Sigmoid colon (tissue), 4 donors: ENCODE results near the gene MOGAT2.

Source experiments
- EP300 ChIP-seq, 4 donors: sonication (generic); formaldehyde crosslinking; IDR thresholded peaks; one replicate each; pipeline ENCODE4 v1.6.1; 2017; ENCODE audit warnings: antibody characterized with exemption in 4 of 4
- POLR2A ChIP-seq, 2 donors: fragments of 450-650 bp; IDR thresholded peaks; one replicate each; pipeline ENCODE4 v1.6.1; 2016; ENCODE audit warnings: antibody characterized with exemption in 2 of 2, mild to moderate bottlenecking in 2 of 2, moderate library complexity in 2 of 2
- POLR2AphosphoS5 ChIP-seq, 4 donors: sonication (generic); formaldehyde crosslinking; IDR thresholded peaks; one replicate each; pipeline ENCODE4 v1.6.1; 2017; ENCODE audit warnings: antibody characterized with exemption in 4 of 4
- TF ChIP-seq, protein P1 (sequence below), 4 experiments: fragments of 450-650 bp in 3 of 4; fragments of 200-600 bp in 1 of 4; IDR thresholded peaks; one replicate each; pipeline ENCODE4 v1.5.1; 2016 to 2019; ENCODE audit warnings: antibody characterized with exemption in 4 of 4, mild to moderate bottlenecking in 3 of 4, moderate library complexity in 2 of 4

DNA sequence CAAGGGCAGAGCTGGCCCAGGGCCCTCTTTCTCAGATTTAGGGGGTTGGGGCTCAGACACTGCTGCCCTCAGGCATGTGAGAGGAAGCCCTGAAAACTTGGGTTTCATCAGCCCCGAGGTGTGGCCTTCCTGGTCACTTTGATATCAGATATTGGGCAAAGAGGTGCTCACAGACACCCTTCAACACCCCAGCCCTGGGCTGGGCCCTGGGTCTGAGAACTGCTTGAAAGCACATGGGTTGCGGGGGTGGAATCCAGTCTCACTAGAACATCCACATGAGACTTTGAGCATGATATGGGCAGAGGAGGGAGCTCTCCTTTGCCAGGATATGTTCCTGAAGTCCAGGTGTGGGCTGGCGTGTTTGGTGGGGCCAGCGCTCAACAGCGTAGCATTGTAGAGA, 61.3 kb downstream of the MOGAT2 start:
- TF ChIP-seq, protein P1, sequence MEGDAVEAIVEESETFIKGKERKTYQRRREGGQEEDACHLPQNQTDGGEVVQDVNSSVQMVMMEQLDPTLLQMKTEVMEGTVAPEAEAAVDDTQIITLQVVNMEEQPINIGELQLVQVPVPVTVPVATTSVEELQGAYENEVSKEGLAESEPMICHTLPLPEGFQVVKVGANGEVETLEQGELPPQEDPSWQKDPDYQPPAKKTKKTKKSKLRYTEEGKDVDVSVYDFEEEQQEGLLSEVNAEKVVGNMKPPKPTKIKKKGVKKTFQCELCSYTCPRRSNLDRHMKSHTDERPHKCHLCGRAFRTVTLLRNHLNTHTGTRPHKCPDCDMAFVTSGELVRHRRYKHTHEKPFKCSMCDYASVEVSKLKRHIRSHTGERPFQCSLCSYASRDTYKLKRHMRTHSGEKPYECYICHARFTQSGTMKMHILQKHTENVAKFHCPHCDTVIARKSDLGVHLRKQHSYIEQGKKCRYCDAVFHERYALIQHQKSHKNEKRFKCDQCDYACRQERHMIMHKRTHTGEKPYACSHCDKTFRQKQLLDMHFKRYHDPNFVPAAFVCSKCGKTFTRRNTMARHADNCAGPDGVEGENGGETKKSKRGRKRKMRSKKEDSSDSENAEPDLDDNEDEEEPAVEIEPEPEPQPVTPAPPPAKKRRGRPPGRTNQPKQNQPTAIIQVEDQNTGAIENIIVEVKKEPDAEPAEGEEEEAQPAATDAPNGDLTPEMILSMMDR (IDR thresholded peaks at IDR 0.05), result no peak
- no peak for TF ChIP-seq POLR2A (IDR thresholded peaks at IDR 0.05)
- TF ChIP-seq POLR2AphosphoS5 (IDR thresholded peaks at IDR 0.05), result no peak
- TF ChIP-seq EP300 (IDR thresholded peaks at IDR 0.05), result no peak
